NCI-H2227 (cell line): ENCODE measurements around the gene BHLHA9.
A peak's percentile ranks its signal among the peaks of the same experiment; 100 is the strongest.

Experiments
- DNase-seq: peaks from one replicate; lab custom pipeline; 2025; ENCODE audit not compliant: unreplicated experiment; lab: John Stamatoyannopoulos, UW

BHLHA9 gene

GRCh38 chr17:1251866-1252608 lies 18.2 kb upstream of the BHLHA9 start:
- peak; percentile 95 for DNase-seq

GRCh38 chr17:1255041-1255440 lies 15.2 kb upstream of the BHLHA9 start:
- no peak for DNase-seq

- DNase-seq: no peak
These were observed 13.5 kb upstream of the BHLHA9 start for GRCh38 chr17:1256699-1257098.

- DNase-seq: no peak
These were observed 10.0 kb upstream of the BHLHA9 start for GRCh38 chr17:1260086-1260769.

GRCh38 chr17:1260770-1261161 lies 9.5 kb upstream of the BHLHA9 start:
- no peak for DNase-seq

GRCh38 chr17:1264196-1264595 lies 6.0 kb upstream of the BHLHA9 start:
- no peak for DNase-seq

GRCh38 chr17:1267471-1267943 lies 2.7 kb upstream of the BHLHA9 start:
- no peak for DNase-seq

GRCh38 chr17:1271030-1271423 lies 783 bp downstream of the BHLHA9 start:
- no peak for DNase-seq

GRCh38 chr17:1271441-1271840 lies 1.2 kb downstream of the BHLHA9 start:
- DNase-seq: no peak

- no peak for DNase-seq
These were observed 2.5 kb downstream of the BHLHA9 start for GRCh38 chr17:1272701-1273100.

- no peak for DNase-seq
These were observed 3.4 kb downstream of the BHLHA9 start for GRCh38 chr17:1273492-1274244.

GRCh38 chr17:1274245-1274608 lies 4.0 kb downstream of the BHLHA9 start:
- DNase-seq: no peak

GRCh38 chr17:1275205-1275961 lies 5.1 kb downstream of the BHLHA9 start:
- no peak for DNase-seq

GRCh38 chr17:1275962-1276736 lies 5.9 kb downstream of the BHLHA9 start:
- peak; percentile 68 for DNase-seq

GRCh38 chr17:1280652-1281051 lies 10.4 kb downstream of the BHLHA9 start:
- no peak for DNase-seq

- no peak for DNase-seq
These were observed 16.3 kb downstream of the BHLHA9 start for GRCh38 chr17:1286379-1287106.

GRCh38 chr17:1289695-1290094 lies 19.5 kb downstream of the BHLHA9 start:
- no peak for DNase-seq

- no peak for DNase-seq
These were observed 20.4 kb downstream of the BHLHA9 start for GRCh38 chr17:1290676-1291075.

- DNase-seq: no peak
These were observed 24.0 kb downstream of the BHLHA9 start for GRCh38 chr17:1294157-1294717.
